HG02884 (cell line): ENCODE measurements around the gene KLHL36.
A peak's percentile ranks its signal among the peaks of the same experiment; 100 is the strongest.
"Not testable (repeated sequence)": the region's sequence is repeated elsewhere in the genome, so short reads cannot be mapped to it uniquely, and the experiment has no call there.

Experiments used
- ATAC-seq: cut with Tn5 transposase; IDR thresholded peaks from one replicate; pipeline ENCODE4 v1.9.1; 2021; ENCODE audit warnings: mild to moderate bottlenecking, moderate library complexity; ENCODE audit not compliant: unreplicated experiment

Gene KLHL36

DNA sequence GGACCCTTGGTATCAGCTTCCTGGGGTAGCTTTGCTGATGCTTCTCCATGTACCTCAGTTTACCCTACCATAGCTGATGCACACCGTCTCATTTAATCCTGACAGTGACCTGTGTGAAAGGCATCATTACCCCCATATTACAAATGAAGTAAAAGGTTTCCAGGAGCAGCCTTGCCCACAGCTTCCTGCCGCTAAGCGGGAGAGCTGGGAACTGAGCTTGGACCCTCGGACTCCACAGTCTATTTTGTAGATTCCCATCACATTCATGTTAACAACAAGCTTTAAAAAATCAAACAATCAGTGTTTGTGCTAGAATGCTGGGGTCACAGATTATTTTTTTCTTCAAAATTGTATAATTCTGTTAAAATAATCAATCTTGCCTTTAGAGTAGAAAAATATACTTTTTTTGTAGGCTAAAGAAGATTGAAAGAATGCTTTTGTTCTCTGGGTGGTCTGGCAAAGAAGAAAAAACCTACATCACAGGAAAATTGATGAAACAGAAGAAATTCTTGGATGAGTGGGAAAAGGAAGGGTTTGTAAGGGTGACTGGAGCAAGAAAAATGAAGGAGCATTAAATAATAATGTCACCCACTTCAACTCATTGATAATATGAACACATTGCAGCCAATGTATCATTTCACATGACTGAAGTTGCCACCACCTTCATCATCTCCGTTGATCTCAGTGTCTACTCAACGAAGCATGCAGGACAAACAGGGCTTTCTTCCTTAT is 41.9 kb downstream of the KLHL36 start:
- no peak for ATAC-seq

DNA sequence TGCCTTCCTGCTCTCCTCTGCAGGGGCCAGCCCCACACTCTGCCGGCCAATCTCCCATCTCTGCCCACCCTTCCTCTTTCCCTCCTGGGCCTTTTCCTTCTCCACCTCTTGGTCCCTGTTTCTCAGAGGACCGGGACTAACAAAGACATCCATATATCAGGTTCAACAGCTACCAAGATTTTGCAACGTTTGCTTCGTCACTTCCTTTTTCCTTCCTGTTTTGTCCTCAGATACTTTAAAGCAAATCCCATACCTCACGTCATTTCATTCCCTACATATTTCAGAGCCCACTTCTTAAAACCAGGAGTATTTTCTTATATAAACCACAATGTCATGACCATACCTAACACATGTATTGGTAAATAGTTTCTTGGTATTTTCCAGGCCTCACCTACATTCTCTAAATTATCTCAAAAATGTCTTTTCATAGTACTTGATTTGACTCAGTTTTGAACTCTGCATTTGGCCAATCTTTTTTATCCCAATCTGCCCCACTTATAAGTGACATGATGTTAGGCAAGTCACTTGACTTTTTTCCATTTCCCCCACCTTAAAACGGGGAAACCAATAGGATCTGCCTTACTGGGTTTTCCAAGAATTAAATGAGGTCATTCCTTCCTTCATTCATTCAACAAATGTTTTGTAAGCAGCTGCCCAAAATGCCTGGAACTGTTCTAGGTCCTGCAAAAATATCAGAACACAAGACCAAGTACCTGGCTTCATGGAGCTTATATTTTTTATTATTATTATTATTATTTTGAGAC is 44.3 kb downstream of the KLHL36 start:
- ATAC-seq = no peak

DNA sequence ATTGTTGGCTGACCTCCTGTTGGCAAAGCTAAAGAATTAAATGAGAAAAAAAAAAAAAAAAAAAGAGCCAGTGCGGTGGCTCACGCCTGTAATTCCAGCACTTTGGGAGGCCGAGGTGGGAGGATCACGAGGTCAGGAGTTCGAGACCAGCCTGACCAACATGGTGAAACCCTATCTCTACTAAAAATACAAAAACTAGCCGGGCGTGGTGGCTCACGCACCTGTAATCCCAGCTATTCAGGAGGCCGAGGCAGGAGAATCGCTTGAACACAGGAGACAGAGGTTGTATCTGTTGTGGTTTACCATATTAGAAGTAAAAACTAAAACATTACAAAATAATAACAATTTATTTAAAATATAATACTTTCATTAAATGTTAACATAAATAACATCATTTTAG is 45.6 kb downstream of the KLHL36 start:
- ATAC-seq = not testable (repeated sequence)

DNA sequence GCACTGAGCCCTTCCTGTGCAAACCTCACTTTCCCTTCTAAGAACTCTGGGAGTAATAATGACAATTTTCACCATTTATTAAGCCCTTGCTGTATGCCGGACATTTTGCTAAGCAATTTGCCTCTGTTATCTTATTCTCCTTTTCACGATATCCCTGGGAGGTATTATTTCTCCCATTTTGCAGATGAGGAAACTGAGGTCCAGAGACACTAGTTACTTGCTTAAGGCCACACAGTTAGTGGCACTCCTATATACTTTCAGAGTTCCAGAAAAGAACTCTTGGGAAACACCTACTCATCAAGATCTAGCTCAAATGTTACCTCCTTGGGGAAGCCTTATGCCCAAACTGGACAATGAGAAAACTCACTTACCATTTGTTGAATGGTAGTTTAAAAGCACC is 46.7 kb downstream of the KLHL36 start:
- ATAC-seq = no peak

DNA sequence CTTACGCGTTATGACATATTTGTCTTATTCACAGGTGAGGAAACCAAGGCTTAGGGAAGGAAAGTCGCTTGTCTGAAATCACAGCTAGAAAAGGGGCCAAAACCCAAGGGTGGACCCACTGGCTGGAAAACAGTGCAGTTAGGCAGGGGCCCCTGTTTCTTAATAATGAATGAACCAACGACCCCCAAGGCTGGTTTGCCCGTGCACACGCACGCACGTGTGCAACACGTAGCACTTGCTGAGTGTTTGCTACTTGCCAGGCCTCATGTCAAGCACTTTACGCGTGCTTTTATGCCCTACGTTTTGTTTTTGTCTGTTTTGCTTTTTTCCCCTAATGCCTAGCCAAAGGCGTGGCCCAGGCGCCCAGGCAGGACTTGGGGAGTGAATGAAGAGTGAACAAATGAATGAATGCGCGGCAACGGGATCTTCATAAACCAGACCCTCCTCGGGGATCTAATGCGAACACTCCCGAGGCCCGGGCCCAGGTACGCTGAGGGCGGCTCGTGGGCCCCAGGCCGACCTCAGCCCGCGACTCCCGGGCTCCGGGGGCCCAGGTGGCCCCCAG is 50.9 kb downstream of the KLHL36 start:
- ATAC-seq = peak; percentile 10

DNA sequence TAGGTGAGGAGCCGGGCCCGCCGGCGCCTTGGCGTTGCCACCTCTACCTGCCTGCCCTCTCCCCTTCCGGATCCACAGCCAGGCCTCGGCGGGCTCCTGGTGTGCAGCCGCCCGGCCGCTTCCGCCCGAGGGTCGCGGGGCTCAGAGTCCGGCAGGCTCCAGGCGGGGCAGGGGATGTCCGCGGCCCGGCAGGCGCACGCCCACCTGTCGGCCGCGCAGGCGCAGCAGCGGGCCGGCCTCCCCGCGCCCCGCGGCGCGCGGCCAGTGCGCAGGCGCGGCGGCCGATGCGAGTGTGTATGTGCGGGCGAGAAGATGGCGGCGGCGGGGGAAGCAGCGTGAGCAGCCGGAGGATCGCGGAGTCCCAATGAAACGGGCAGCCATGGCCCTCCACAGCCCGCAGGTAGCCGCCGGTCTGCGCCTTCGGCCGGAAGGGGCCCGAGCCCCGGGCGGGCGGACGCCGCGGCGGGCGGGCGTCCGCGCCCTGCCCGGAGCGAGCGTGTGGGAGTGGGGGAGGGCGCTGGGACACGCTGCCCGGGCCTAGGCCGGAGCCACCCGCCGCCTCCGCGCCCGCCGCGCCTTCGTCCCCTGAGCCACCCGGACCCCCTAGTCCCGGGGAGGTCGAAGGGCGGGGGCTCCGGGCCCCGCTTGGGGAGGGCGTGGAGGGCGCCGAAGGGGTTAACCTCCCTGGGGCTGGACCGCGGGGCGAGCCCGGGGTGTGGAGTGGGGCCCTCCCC is 51.6 kb downstream of the KLHL36 start, which contains the start of gene USP10:
USP10 (plus strand) TSS at position 289 of the 734 bp plus-strand sequence; CDS start at position 380, 91 bp downstream.
- ATAC-seq = peak; percentile 65

DNA sequence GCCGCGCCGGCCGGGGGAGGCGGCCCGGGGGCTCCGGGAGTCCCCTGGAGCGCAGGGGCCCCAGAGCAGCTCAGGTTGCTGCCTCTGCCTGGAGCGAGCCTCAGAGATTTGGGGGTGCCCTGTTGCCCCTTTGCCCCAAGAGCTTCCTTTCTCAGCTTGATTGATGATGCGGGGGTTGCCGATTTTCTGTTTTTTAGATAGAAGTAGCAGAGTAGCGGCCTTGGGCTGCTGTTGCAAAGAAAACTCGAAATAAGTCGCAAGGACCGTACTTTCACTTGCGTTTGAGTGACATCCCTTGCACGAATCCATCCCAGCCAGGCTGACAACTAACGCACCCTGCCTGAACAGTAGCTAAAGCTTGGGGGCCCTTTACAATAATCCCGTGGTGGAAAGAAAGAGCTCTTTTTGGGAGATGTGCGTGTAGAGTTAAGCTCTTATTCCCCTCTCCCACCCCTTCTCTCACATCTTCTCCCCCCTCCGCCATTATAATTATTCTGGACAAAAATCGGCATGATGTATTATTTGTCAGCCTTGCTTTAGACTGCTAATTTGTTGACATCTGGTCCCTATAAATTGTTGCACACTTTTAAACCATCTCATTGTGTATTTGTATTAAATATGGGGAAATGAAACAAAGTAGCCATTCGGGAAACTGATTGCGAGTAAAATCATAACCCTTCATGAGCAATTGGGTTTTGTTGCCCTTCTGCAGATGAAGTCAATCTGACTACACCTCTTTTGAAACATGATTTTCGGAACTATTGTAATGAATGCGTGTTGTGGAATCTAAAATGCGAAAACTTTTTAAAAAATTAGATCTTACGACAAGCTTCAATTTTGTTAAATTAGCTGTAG is 52.4 kb downstream of the KLHL36 start:
- peak; percentile 11 for ATAC-seq

DNA sequence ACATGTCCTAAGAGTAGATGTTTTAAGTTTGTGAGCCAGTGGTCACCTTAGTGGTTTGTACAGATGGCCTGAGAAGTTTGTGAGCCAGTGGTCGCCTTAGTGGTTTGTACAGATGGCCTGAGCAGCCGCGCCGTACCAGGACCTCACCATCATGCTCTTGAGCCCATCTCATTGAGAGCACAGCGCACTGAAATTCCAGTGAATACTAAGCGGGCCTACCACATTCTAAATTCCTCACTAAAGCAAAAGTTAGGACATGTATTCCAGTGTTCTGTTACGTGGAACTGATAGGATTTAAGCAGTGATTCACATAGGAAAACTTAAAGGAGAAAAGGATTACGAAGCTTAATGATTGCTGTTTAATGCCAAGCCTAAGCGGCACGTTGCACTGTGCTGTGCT is 55.4 kb downstream of the KLHL36 start:
- ATAC-seq = no peak

DNA sequence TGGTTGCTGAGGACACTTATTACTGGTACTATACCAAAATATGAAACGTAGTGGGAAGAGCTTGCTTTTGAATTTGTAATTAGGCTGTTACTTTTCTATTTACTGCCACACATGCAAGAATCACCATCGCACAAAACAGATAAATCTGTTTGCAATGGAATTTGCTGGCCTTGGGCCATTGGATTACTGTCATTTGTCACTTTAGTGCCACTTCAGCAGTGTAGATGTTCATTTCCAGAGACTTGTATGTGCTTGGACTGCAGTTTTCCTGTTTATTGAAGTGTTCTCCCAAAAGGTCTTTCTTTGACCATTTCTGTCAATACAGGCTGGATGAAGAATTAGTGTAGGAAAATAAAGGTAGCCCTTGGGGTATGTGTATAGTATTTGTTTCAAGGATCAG is 55.9 kb downstream of the KLHL36 start:
- ATAC-seq = no peak

DNA sequence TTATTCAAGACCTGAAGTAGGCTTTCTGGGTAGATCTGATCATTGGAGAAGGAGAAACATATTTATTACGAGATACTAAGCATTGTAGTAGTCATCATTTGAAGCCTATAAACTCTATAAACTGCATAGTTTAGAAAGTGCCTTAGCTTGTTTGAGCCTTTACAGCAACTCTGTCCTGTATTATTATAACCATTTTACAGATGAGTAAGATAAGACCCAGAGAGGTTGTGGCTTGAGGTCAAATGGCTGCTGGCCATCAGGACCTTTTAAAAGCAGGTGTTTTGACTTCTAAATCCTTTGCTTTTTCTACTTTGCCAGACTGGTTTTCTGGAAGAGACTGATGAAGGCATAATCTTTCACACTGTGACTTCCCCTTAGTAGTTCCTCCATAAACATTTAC is 58.5 kb downstream of the KLHL36 start:
- no peak for ATAC-seq

DNA sequence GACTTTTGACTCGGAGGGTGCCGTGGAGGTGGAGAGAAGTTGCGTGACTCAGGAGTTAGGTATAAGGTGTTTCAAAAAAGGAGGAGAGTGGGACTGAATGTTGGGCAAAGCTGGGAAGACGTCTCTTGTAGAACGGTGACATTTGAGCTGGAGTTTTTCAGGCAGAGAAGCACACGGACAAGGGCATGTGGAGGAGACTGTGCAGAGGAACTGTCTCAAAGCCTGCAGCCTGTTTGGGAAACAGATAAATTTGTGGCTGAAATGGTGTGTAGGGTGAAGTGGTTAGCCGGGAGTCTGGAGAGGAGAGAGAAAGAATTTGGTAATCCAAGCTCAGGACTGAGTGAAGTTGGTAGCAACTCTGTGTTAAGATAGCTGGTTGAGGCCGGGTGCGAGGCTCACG is 61.3 kb downstream of the KLHL36 start:
- no peak for ATAC-seq

DNA sequence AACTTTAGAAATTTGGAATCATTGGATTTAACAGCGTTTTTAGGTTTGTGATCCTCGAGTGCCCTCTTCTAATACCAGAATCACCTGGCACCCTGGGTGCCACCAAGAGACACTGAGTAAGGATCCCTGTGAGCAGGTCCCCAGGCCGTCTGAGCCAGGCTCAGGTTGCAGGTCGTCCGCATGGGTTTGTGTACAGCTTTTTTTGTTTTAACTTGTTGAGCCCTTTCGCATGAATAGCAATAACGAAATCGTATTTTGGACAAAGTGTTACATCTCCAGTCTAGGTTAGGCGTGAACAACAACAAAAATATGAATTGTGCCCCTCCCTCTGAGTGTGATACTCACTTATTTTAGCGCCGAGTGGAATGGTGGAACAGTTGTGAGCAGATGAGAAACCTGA is 62.4 kb downstream of the KLHL36 start:
- no peak for ATAC-seq
